Mesenteric fat pad (tissue), 1 donor: ENCODE measurements around the gene CATSPERD. TPM values are rescaled to one million over a fixed set of nuclear protein-coding genes. Genes with fewer than 3 reads are reported as not detected.
A peak's percentile ranks its signal among the peaks of the same experiment; 100 is the strongest.

ENCODE experiments used
- DNase-seq: peaks from one replicate; pipeline ENCODE4 v3.0.0-alpha.2; 2020; ENCODE audit warnings: low spot score
- long read RNA-seq: library from polyadenylated mRNA; unstranded; transcript quantifications from one replicate; pipeline ENCODE4 v2.0.0, GENCODE V29; 2020
- total RNA-seq: library from RNA; stranded (reverse); fragmentation: NEBNext Ultra II Directional; extraction: Animal tissue kit (Norgen Biotek cat#: 25700); gene quantifications from one replicate; pipeline ENCODE4 v1.2.1, GENCODE V29; 2021
- donor health status: DM: yes; HTN: yes; CAD: no.

The CATSPERD gene
- not detected for total RNA-seq
- long read RNA-seq = 0 reads

- DNase-seq = peak; percentile 99
Observed at GRCh38 chr19:5719961-5720790, at the start of gene CATSPERD, which contains the start of gene LONP1. Gene CATSPERD, plus strand, starts transcription at chr19:5720637. Its CDS starts 101 bp downstream, at chr19:5720738. Gene LONP1, minus strand, starts transcription at chr19:5720146. Its CDS starts 14 bp downstream, at chr19:5720132.

GRCh38 chr19:5671600-5671999 lies 48.8 kb upstream of the CATSPERD start:
- DNase-seq = no peak

- no peak for DNase-seq
Observed at GRCh38 chr19:5672708-5673459, 47.6 kb upstream of the CATSPERD start.

GRCh38 chr19:5673752-5674151 lies 46.7 kb upstream of the CATSPERD start:
- no peak for DNase-seq

GRCh38 chr19:5674714-5675113 lies 45.7 kb upstream of the CATSPERD start:
- no peak for DNase-seq

GRCh38 chr19:5676105-5676771 lies 44.2 kb upstream of the CATSPERD start:
- DNase-seq = no peak

- DNase-seq = no peak
Observed at GRCh38 chr19:5676772-5677105, 43.7 kb upstream of the CATSPERD start.

- no peak for DNase-seq
Observed at GRCh38 chr19:5677136-5677535, 43.3 kb upstream of the CATSPERD start.

- no peak for DNase-seq
Observed at GRCh38 chr19:5677580-5677979, 42.9 kb upstream of the CATSPERD start.

GRCh38 chr19:5678071-5678718 lies 42.2 kb upstream of the CATSPERD start:
- DNase-seq = no peak

GRCh38 chr19:5679289-5680083 lies 41.0 kb upstream of the CATSPERD start:
- DNase-seq = no peak

GRCh38 chr19:5680084-5680436 lies 40.4 kb upstream of the CATSPERD start:
- DNase-seq = no peak

GRCh38 chr19:5680437-5681368 lies 39.7 kb upstream of the CATSPERD start, which contains the start of the genes HSD11B1L and MICOS13:
Gene HSD11B1L, plus strand, starts transcription at chr19:5681027. Its CDS starts 3,806 bp downstream, at chr19:5684833.
Gene MICOS13, minus strand, starts transcription at chr19:5680516. Its CDS starts 30 bp downstream, at chr19:5680486.
- peak; percentile 99 for DNase-seq

GRCh38 chr19:5681391-5682106 lies 38.9 kb upstream of the CATSPERD start:
- DNase-seq = no peak

- DNase-seq = no peak
Observed at GRCh38 chr19:5682107-5682482, 38.3 kb upstream of the CATSPERD start.

GRCh38 chr19:5683177-5683886 lies 37.1 kb upstream of the CATSPERD start:
- DNase-seq = no peak

- DNase-seq = peak; percentile 88
Observed at GRCh38 chr19:5684694-5685430, 35.6 kb upstream of the CATSPERD start.
